Mucosa of rectum (tissue), 2 donors: ENCODE results near the gene FAM47A.

Source experiments
- H3K27ac ChIP-seq, 2 donors: one replicate each; pipeline ENCODE4 v1.7.0; 2013; ENCODE audit warnings: inconsistent platforms in 2 of 2, low read depth in 2 of 2, low read length in 2 of 2
- H3K27me3 ChIP-seq, 2 donors: one replicate each; pipeline ENCODE4 v1.7.0; 2013; ENCODE audit warnings: low read length in 2 of 2; ENCODE audit not compliant: control insufficient read depth in 2 of 2, insufficient read depth in 2 of 2
- H3K36me3 ChIP-seq, 2 donors: one replicate each; pipeline ENCODE4 v1.7.0; 2013; ENCODE audit warnings: low read length in 2 of 2; ENCODE audit not compliant: control insufficient read depth in 2 of 2, insufficient read depth in 2 of 2
- H3K4me1 ChIP-seq, 2 donors: one replicate each; pipeline ENCODE4 v1.7.0; 2013; ENCODE audit warnings: low read length in 2 of 2, mild to moderate bottlenecking in 1 of 2; ENCODE audit not compliant: control insufficient read depth in 2 of 2, insufficient read depth in 2 of 2
- H3K4me3 ChIP-seq, 2 donors: one replicate each; pipeline ENCODE4 v1.7.0; 2013; ENCODE audit warnings: low read length in 2 of 2
- H3K9ac ChIP-seq, 2 donors: one replicate each; pipeline ENCODE4 v1.7.0; 2013; ENCODE audit warnings: low read length in 2 of 2, low read depth in 1 of 2, mild to moderate bottlenecking in 1 of 2
- H3K9me3 ChIP-seq, 2 donors: one replicate each; pipeline ENCODE4 v1.7.0; 2013; ENCODE audit warnings: low read length in 2 of 2; ENCODE audit not compliant: control insufficient read depth in 2 of 2
- donor health status: healthy.
- donor health status: Normal muscosa, but diverticular disease.

FAM47A gene

GRCh38 chrX:34132028-34132427 is at the start of gene FAM47A:
Gene FAM47A, minus strand, starts transcription at chrX:34132314. Its CDS starts 36 bp downstream, at chrX:34132278.
- Histone ChIP-seq H3K4me3 (no peak within 1 kb of the TSS), H3K36me3 (no peaks in the 10 kb centered on the region), H3K4me1 (no peaks in the 10 kb centered on the region), H3K9me3 (no peaks in the 10 kb centered on the region), H3K27me3 (no peaks in the 10 kb centered on the region), H3K27ac (no peak within 1 kb of the TSS), H3K9ac (no peak within 1 kb of the TSS)

- Histone ChIP-seq H3K27ac (no peak overlapping the region), H3K4me1 (no peaks in the 10 kb centered on the region), H3K27me3 (no peaks in the 10 kb centered on the region), H3K36me3 (no peaks in the 10 kb centered on the region), H3K9me3 (no peaks in the 10 kb centered on the region), H3K9ac (no peak overlapping the region), H3K4me3 (no peak overlapping the region)
These were observed 15.2 kb upstream of the FAM47A start for GRCh38 chrX:34147345-34147744.

- Histone ChIP-seq H3K4me3 (no peak overlapping the region), H3K9me3 (no peaks in the 10 kb centered on the region), H3K27me3 (no peaks in the 10 kb centered on the region)
These were observed 14.8 kb upstream of the FAM47A start for GRCh38 chrX:34146906-34147305.

GRCh38 chrX:34144246-34144645 is 12.1 kb upstream of the FAM47A start:
- no peaks in the 10 kb centered on the region for H3K4me1 ChIP-seq
- H3K4me3 ChIP-seq: no peak overlapping the region
- no peaks in the 10 kb centered on the region for H3K27me3 ChIP-seq
- no peaks in the 10 kb centered on the region for H3K9me3 ChIP-seq
- no peak overlapping the region for H3K27ac ChIP-seq
- H3K36me3 ChIP-seq: no peaks in the 10 kb centered on the region
- no peak overlapping the region for H3K9ac ChIP-seq

More at GRCh38 chrX:34146906-34147305, 14.8 kb upstream of the FAM47A start:
- Histone ChIP-seq H3K4me1 (no peaks in the 10 kb centered on the region), H3K27ac (no peak overlapping the region), H3K36me3 (no peaks in the 10 kb centered on the region), H3K9ac (no peak overlapping the region)

GRCh38 chrX:34140816-34141215 is 8.7 kb upstream of the FAM47A start:
- H3K27ac ChIP-seq: no peak overlapping the region
- no peak overlapping the region for H3K4me3 ChIP-seq
- no peak overlapping the region for H3K9ac ChIP-seq
- H3K4me1 ChIP-seq: no peaks in the 10 kb centered on the region
- H3K36me3 ChIP-seq: no peaks in the 10 kb centered on the region
- no peaks in the 10 kb centered on the region for H3K9me3 ChIP-seq
- no peaks in the 10 kb centered on the region for H3K27me3 ChIP-seq

- no peaks in the 10 kb centered on the region for H3K9me3 ChIP-seq
- H3K4me3 ChIP-seq: no peak overlapping the region
- H3K4me1 ChIP-seq: no peaks in the 10 kb centered on the region
- H3K9ac ChIP-seq: no peak overlapping the region
- no peaks in the 10 kb centered on the region for H3K36me3 ChIP-seq
- H3K27me3 ChIP-seq: no peaks in the 10 kb centered on the region
- H3K27ac ChIP-seq: no peak overlapping the region
These were observed 952 bp downstream of the FAM47A start for GRCh38 chrX:34130980-34131744.

GRCh38 chrX:34130501-34130900 is 1.6 kb downstream of the FAM47A start:
- peaks cover 0 to 3% of the 10 kb centered on the region in 2 donors for H3K9me3 ChIP-seq

GRCh38 chrX:34126011-34126410 is 6.1 kb downstream of the FAM47A start:
- Histone ChIP-seq H3K9ac (no peak overlapping the region), H3K9me3 (peaks cover 0 to 3% of the 10 kb centered on the region in 2 donors), H3K27me3 (no peaks in the 10 kb centered on the region), H3K27ac (no peak overlapping the region), H3K4me3 (no peak overlapping the region), H3K36me3 (no peaks in the 10 kb centered on the region), H3K4me1 (no peaks in the 10 kb centered on the region)

More at GRCh38 chrX:34130501-34130900, 1.6 kb downstream of the FAM47A start:
- Histone ChIP-seq H3K27ac (no peak overlapping the region), H3K9ac (no peak overlapping the region), H3K4me3 (no peak overlapping the region), H3K4me1 (no peaks in the 10 kb centered on the region), H3K27me3 (no peaks in the 10 kb centered on the region), H3K36me3 (no peaks in the 10 kb centered on the region)

- H3K9me3 ChIP-seq: no peaks in the 10 kb centered on the region
- no peaks in the 10 kb centered on the region for H3K4me1 ChIP-seq
- no peaks in the 10 kb centered on the region for H3K27me3 ChIP-seq
- H3K36me3 ChIP-seq: no peaks in the 10 kb centered on the region
- H3K4me3 ChIP-seq: no peak overlapping the region
- H3K9ac ChIP-seq: no peak overlapping the region
- H3K27ac ChIP-seq: no peak overlapping the region
These were observed 13.0 kb downstream of the FAM47A start for GRCh38 chrX:34119122-34119521.

GRCh38 chrX:34112459-34112858 is 19.7 kb downstream of the FAM47A start:
- H3K27me3 ChIP-seq: no peaks in the 10 kb centered on the region
- H3K4me1 ChIP-seq: no peaks in the 10 kb centered on the region
- no peak overlapping the region for H3K4me3 ChIP-seq
- no peaks in the 10 kb centered on the region for H3K9me3 ChIP-seq
- H3K9ac ChIP-seq: no peak overlapping the region
- no peak overlapping the region for H3K27ac ChIP-seq
- H3K36me3 ChIP-seq: no peaks in the 10 kb centered on the region
